ENCODE data around the gene PKDCC. TPM values are rescaled to one million over a fixed set of nuclear protein-coding genes. Genes with fewer than 3 reads are reported as not detected.

PKDCC gene, protein sequence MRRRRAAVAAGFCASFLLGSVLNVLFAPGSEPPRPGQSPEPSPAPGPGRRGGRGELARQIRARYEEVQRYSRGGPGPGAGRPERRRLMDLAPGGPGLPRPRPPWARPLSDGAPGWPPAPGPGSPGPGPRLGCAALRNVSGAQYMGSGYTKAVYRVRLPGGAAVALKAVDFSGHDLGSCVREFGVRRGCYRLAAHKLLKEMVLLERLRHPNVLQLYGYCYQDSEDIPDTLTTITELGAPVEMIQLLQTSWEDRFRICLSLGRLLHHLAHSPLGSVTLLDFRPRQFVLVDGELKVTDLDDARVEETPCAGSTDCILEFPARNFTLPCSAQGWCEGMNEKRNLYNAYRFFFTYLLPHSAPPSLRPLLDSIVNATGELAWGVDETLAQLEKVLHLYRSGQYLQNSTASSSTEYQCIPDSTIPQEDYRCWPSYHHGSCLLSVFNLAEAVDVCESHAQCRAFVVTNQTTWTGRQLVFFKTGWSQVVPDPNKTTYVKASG
- not detected in 2 replicates for total RNA-seq

DNA sequence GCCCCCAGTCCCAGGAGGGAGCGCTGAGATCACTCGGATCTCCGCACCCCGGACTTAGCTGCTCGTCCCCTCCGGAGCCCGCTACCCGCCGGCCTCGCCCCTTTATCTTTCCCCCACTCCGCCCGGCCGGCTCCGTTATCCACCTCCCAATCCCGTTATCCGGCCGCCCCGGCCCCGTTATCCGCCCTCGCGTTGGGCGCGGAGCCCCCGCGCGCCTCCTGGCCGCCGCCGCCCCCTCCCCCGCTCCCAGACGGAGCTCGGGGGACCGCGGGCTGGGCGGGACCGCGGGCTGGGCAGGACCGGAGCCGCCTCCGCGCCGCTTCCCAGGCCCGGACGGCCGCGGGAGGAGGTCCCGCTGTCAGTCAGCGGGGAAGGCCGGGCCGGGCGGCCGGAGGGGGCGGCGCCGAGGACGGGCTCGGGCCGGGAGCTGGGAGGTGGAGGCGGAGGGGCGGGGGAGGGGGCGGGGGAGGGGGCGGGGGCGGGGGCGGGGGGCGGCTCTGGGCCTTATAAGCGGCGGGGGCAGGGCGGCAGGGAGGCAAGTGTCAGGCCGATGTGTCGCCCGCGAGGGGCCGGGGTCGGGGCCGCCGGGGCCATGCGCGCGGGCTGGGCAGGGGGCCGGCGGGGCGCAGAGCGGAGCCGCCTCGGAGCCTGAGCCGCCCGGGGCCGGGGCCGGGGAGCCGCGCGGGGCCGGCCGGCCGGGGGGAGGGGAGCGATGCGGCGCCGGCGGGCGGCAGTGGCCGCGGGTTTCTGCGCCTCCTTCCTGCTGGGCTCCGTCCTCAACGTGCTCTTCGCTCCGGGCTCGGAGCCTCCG, at the start of gene PKDCC:
PKDCC (plus strand) TSS at position 534 of the 811 bp plus-strand sequence; CDS start at position 713, 179 bp downstream.
- Mint-ChIP-seq H3K9me3 (no peaks in the 10 kb centered on the region), H3K4me1 (ENCODE audit: low read depth) (no peaks in the 10 kb centered on the region), H3K27ac (no peak within 1 kb of the TSS), H3K36me3 (ENCODE audit: low read depth) (no peaks in the 10 kb centered on the region), H3K4me3 (peak within 1 kb of the TSS; percentile 67), H3K27me3 (ENCODE audit: insufficient read depth) (peaks cover 70% of the 10 kb centered on the region)
- intact Hi-C loops (cut with micrococcal nuclease) = no loop called here
- DNase-seq (ENCODE audit: low spot score) = peak; percentile 28

DNA sequence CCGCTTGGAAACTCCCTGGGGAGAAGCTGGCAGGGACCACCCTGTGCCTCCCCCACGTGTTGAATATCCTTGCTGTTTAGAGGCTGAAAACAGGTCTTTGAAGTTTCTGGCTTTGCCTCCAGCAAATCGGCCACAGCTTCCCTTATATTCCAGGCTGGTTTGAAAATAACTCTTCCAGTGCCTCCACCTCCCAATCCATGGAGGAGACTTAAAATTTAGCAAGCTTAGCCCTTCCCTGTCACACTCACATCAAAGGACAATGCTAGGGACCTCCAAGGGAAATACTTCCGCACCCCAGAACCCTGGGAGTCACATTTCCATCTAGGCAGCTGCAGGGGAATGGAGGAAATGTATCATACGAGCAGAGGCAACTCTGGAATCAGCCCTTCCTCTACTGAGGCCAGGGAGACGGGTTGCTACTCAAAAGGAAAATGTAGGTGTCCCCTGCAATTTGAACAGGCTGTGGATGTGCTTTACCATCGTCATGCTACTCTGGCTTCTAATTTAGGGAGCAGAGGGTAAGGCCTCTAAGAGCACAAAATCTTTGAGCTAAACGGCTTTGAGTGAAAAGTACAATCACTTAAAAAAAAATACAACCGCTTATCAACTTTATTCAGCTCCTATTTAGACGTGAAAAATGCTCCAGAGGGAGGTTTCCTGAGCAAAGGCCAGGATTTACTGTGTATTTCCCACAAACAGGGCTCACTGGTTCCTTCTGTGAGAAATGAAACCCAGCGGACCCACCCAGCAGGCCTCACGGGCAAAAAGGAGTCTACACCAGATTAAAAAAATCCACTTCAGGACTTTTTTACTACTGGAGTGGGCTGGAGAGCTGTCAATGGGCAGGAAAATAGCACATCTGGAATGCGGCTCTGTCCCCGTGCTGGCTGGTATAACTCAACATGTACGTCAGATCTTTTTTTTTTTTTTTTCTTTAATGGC, 49.4 kb upstream of the PKDCC start:
- Mint-ChIP-seq H3K27ac (no peak overlapping the region), H3K27me3 (ENCODE audit: insufficient read depth) (peaks cover under 1% of the 10 kb centered on the region), H3K36me3 (ENCODE audit: low read depth) (no peaks in the 10 kb centered on the region), H3K4me1 (ENCODE audit: low read depth) (no peaks in the 10 kb centered on the region), H3K9me3 (no peaks in the 10 kb centered on the region), H3K4me3 (no peak overlapping the region)
- no peak for DNase-seq (ENCODE audit: low spot score)
- intact Hi-C loops (cut with micrococcal nuclease) = no loop called here

DNA sequence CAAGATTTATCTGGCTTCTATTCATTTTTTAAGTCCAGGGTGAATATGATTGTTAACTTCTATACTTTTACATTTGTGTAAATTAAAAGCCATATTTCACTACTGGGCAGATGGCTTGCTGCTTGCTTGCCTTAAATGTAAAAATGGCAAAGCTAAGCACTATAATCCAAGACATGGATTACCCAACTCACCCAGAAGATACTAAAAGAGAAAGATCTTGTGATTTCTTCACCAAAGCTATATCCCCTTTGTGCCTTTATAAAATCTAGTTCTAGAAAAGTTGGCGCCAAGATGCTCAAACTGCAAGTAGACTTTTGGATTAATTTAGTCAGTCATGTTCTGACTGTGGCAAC, 48.7 kb upstream of the PKDCC start:
- H3K4me1 Mint-ChIP-seq (ENCODE audit: low read depth) = no peaks in the 10 kb centered on the region
- peaks cover 2% of the 10 kb centered on the region for H3K27me3 Mint-ChIP-seq (ENCODE audit: insufficient read depth)
- no peaks in the 10 kb centered on the region for H3K36me3 Mint-ChIP-seq (ENCODE audit: low read depth)
- intact Hi-C loops (cut with micrococcal nuclease) = no loop called here
- no peak for DNase-seq (ENCODE audit: low spot score)
- H3K9me3 Mint-ChIP-seq = peaks cover 3% of the 10 kb centered on the region
- no peak overlapping the region for H3K4me3 Mint-ChIP-seq
- no peak overlapping the region for H3K27ac Mint-ChIP-seq

DNA sequence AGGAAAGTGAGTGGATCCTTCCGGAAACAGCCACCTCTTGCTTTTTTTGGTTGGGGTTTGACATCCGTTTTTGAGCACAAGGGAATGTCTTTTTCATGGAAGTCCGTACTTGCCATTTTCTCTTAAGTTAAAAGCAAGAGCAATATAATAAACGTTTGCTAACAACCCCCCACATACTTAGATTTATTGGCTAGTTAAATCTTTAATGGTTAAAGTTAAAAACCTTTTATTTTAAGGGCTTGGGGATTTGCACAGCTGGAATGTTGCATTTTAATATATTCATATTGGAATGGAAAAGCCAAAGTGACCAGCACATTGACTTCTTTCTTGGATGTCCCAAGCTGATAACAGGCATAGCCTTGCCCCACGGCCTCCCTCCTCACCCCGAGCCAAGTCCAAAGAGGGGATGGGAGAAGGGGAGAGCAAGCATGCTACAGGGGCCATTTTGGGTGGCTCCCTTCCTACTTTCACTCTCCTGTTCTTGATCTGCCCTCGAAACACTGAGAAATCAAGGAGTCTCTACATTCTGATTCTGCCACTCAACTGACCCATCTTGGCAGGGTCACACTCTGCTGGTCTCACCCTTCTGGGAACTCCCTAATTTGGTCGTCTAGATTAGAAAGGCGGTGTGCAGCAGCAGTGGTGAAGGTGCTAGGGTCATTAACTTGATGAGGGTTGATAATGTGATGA, 48.1 kb upstream of the PKDCC start:
- Mint-ChIP-seq H3K27ac (no peak overlapping the region), H3K4me1 (ENCODE audit: low read depth) (no peaks in the 10 kb centered on the region), H3K4me3 (no peak overlapping the region), H3K36me3 (ENCODE audit: low read depth) (no peaks in the 10 kb centered on the region), H3K9me3 (peaks cover 7% of the 10 kb centered on the region), H3K27me3 (ENCODE audit: insufficient read depth) (peaks cover 2% of the 10 kb centered on the region)
- DNase-seq (ENCODE audit: low spot score) = no peak
- intact Hi-C loops (cut with micrococcal nuclease) = no loop called here

DNA sequence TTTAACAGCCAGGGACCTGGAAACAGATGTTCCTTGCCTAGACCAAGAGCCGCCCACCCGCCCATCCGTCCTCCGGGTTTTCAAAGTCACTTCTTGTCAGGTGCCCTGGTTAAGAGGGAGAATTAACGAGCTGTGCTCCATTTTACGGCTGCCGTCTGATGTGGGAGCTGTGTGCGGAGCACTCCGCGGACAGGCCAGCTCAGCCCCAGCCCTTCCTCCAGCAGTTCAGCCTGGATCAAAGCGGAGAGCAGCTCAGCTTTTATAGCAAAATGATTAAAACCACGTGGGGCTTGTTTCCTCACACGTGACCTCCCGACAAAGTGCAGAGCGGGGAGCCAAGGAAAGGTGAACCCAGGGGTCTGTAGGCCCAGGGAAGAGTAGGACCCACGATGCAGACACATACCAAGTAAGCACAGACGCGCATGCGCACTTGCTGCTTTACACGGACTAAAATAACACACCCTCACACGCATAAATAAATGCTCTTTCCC, 46.1 kb upstream of the PKDCC start:
- no peak overlapping the region for H3K27ac Mint-ChIP-seq
- DNase-seq (ENCODE audit: low spot score) = no peak
- H3K9me3 Mint-ChIP-seq = peaks cover 7% of the 10 kb centered on the region
- intact Hi-C loops (cut with micrococcal nuclease) = no loop called here
- no peaks in the 10 kb centered on the region for H3K4me1 Mint-ChIP-seq (ENCODE audit: low read depth)
- H3K4me3 Mint-ChIP-seq = no peak overlapping the region
- H3K27me3 Mint-ChIP-seq (ENCODE audit: insufficient read depth) = peaks cover 3% of the 10 kb centered on the region
- H3K36me3 Mint-ChIP-seq (ENCODE audit: low read depth) = no peaks in the 10 kb centered on the region

DNA sequence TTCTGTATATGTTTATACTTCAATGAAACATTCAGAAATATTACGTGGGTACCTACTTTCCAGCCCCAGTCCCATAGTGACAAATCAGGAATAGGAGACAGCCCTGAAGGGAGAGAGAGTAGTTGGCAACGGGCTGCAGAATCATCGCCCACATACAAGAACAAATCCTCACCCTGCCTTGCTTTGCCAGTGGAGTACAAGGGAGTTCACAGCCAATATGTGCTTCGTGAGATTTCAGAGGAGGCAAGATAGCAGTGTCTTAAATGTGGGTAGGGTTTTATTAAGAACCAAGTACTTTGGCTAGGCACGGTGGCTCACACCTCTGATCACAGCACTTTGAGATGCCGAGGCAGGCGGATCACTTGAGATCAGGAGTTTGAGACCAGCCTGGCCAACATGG, 40.3 kb upstream of the PKDCC start:
- Mint-ChIP-seq H3K36me3 (ENCODE audit: low read depth) (no peaks in the 10 kb centered on the region), H3K27me3 (ENCODE audit: insufficient read depth) (peaks cover 13% of the 10 kb centered on the region), H3K4me3 (no peak overlapping the region), H3K9me3 (peaks cover 7% of the 10 kb centered on the region), H3K4me1 (ENCODE audit: low read depth) (peaks cover 6% of the 10 kb centered on the region), H3K27ac (no peak overlapping the region)
- intact Hi-C loops (cut with micrococcal nuclease) = no loop called here
- no peak for DNase-seq (ENCODE audit: low spot score)

DNA sequence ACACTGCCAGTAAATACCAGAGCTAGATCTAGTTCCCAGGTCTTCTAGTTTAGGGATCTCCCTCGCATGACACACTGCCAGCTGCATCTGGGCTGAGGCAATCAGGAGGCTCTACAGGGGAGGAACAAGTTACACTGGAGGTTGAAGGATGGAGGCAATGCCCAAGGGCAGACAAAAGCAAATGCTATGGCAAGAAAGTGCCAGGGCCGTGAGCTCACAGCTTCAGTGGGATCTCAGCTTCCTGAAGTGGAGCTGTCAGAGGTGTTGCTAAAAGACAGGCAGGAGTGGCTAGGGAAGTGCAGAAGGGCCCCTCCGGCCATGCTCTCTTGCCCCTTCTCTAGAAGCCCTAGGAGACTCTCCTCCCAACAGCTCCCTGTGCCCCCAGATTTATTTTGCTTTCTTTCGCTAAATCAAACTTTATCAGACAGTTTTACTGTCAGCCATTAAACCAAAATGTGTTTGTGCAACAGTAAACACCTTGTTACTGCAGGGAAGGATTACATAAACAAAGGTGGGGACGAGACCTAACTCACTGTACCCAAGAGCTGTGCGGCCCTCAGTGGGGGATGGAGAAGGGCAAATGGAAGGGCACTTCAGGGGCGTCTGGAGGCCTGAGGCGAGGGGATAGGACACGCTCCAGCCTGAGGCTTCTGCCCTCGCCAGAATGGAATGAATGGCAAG, 39.4 kb upstream of the PKDCC start:
- H3K4me3 Mint-ChIP-seq = no peak overlapping the region
- H3K27me3 Mint-ChIP-seq (ENCODE audit: insufficient read depth) = peaks cover 13% of the 10 kb centered on the region
- no peaks in the 10 kb centered on the region for H3K36me3 Mint-ChIP-seq (ENCODE audit: low read depth)
- H3K27ac Mint-ChIP-seq = no peak overlapping the region
- H3K4me1 Mint-ChIP-seq (ENCODE audit: low read depth) = peaks cover 6% of the 10 kb centered on the region
- no peak for DNase-seq (ENCODE audit: low spot score)
- intact Hi-C loops (cut with micrococcal nuclease) = no loop called here
- H3K9me3 Mint-ChIP-seq = peaks cover 7% of the 10 kb centered on the region

DNA sequence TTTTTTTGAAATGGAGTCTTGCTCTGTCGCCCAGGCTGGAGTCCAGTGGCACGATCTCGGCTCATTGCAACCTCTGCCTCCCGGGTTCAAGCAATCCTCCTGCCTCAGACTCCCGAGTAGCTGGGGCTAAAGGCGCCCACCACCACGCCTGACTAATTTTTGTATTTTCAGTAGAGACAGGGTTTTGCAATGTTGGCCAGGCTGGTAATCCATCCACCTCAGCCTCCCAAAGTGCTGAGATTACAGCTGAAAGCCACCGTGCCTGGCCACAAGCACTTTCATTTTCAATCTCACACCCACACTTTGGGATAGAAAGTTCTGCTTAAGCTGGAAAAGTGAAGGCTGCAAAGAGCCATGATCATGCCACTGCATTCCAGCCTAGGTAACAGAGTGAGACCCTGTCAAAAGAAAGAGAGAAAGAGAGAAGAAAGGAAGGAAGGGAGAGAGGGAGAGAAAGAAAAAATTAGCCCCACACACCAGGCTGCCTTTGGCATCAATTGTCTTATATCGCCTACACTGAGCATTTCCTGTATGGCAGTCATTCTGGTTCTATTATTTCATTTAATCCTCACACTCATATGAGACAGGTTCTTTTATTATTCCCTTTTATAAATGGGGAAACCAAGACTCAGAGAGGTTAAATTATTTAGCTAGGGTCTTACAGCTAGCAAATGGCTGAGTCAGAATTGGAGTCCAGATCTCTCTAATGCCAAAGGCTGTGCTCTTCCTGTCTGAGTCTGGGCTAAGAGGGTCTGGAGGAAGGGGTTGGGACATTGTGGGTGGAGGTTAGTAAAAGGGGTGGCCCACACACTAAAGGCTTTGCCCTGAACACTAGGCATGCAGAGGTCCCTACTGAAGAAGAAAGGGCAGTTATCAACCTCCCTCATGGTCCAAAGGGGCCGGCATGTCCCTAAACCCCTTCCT, 37.9 kb upstream of the PKDCC start:
- Mint-ChIP-seq H3K4me1 (ENCODE audit: low read depth) (peaks cover 6% of the 10 kb centered on the region), H3K9me3 (no peaks in the 10 kb centered on the region), H3K4me3 (no peak overlapping the region), H3K27me3 (ENCODE audit: insufficient read depth) (peaks cover 12% of the 10 kb centered on the region), H3K27ac (no peak overlapping the region), H3K36me3 (ENCODE audit: low read depth) (no peaks in the 10 kb centered on the region)
- intact Hi-C loops (cut with micrococcal nuclease) = no loop called here
- no peak for DNase-seq (ENCODE audit: low spot score)

DNA sequence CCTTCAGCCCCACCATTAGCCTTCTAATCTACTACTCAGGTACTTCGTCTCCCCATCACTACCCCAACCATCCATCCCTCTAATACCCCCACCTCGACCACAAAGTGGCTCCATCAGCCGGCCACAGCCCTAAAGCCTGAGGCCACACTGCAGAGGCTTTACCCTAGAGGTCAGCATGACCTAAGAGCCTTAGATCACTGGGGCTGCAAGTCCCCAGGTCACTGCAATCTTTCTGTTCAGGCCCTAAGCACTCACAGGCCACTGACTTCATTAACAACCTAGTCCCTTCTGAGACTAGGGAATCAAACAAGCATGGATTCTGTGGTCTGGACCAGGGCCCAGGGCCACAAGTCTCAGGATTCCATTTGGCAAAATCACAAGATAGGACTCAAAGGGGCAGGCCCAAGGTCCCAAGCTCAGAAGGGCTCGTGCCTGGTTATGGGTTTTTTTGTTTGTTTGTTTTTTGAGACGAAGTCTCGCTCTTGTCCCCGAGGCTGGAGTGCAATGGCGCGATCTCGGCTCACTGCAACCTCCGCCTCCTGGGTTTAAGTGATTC, 37.0 kb upstream of the PKDCC start:
- Mint-ChIP-seq H3K27ac (no peak overlapping the region), H3K4me1 (ENCODE audit: low read depth) (peaks cover 6% of the 10 kb centered on the region), H3K27me3 (ENCODE audit: insufficient read depth) (peaks cover 12% of the 10 kb centered on the region), H3K36me3 (ENCODE audit: low read depth) (no peaks in the 10 kb centered on the region), H3K4me3 (no peak overlapping the region), H3K9me3 (no peaks in the 10 kb centered on the region)
- intact Hi-C loops (cut with micrococcal nuclease) = no loop called here
- no peak for DNase-seq (ENCODE audit: low spot score)

DNA sequence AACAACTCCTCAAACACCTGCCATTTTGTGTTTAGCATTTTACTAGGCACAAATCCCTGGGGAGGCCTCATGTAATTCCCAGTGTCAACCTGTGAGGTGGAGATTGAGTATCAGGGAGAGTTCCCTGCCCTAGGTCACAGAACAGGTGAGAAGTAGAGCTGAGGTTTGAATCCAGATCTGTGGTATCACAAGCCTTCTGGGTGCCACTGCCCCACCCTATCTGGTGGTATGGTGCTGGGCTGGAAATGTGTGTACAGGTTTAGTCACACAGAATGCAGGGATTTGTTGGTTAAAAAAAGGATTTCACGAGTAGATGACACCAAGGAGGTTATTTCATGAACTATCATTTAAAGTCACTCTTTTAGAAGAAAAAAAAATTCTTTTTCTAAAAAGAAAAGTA, 35.7 kb upstream of the PKDCC start:
- no peak for DNase-seq (ENCODE audit: low spot score)
- intact Hi-C loops (cut with micrococcal nuclease) = no loop called here
- peaks cover 10% of the 10 kb centered on the region for H3K27me3 Mint-ChIP-seq (ENCODE audit: insufficient read depth)
- H3K36me3 Mint-ChIP-seq (ENCODE audit: low read depth) = no peaks in the 10 kb centered on the region
- no peak overlapping the region for H3K27ac Mint-ChIP-seq
- no peak overlapping the region for H3K4me3 Mint-ChIP-seq
- H3K9me3 Mint-ChIP-seq = no peaks in the 10 kb centered on the region
- peaks cover 6% of the 10 kb centered on the region for H3K4me1 Mint-ChIP-seq (ENCODE audit: low read depth)

DNA sequence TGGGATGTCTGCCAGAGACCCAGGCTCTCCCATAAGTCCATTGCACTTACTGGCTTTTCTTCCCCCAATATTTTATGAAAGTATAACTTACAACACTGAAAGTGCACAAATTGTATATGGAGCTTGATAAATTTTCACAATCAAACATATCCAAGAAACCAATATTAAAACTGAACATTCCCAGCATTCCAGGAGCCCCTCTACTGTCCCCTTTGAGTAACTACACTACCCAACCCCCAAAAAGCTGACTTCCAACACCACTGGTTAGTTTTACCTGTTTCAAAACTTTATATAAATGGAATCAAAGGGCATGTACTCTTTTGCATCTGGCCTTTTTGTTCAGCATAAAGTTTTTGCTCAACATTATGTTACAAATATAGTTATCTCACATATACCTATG, 35.2 kb upstream of the PKDCC start:
- Mint-ChIP-seq H3K36me3 (ENCODE audit: low read depth) (no peaks in the 10 kb centered on the region), H3K4me1 (ENCODE audit: low read depth) (peaks cover 6% of the 10 kb centered on the region), H3K9me3 (no peaks in the 10 kb centered on the region), H3K27me3 (ENCODE audit: insufficient read depth) (peaks cover 7% of the 10 kb centered on the region), H3K4me3 (no peak overlapping the region), H3K27ac (no peak overlapping the region)
- intact Hi-C loops (cut with micrococcal nuclease) = no loop called here
- no peak for DNase-seq (ENCODE audit: low spot score)
